Gastroesophageal sphincter (tissue), 3 donors: ENCODE results near the gene VSNL1.

Experiments used
- EP300 ChIP-seq: sonication (generic); formaldehyde crosslinking; IDR thresholded peaks from one replicate; pipeline ENCODE4 v1.6.1; 2017; ENCODE audit warnings: antibody characterized with exemption, mild to moderate bottlenecking
- POLR2A ChIP-seq, 2 donors: fragments of 450-650 bp; IDR thresholded peaks; one replicate each; pipeline ENCODE4 v1.6.1; 2017; ENCODE audit warnings: antibody characterized with exemption in 2 of 2, mild to moderate bottlenecking in 2 of 2, moderate library complexity in 1 of 2
- POLR2AphosphoS5 ChIP-seq: sonication (generic); formaldehyde crosslinking; IDR thresholded peaks from one replicate; pipeline ENCODE4 v1.6.1; 2017; ENCODE audit warnings: antibody characterized with exemption
- TF ChIP-seq, protein P1 (sequence below), 4 experiments: fragments of 200-600 bp in 2 of 4; fragments of 450-650 bp in 2 of 4; sonication (generic) in 1 of 4; IDR thresholded peaks; one replicate each; pipeline ENCODE4 v1.5.1; 2017 to 2019; ENCODE audit warnings: antibody characterized with exemption in 4 of 4, mild to moderate bottlenecking in 2 of 4, moderate library complexity in 2 of 4

DNA sequence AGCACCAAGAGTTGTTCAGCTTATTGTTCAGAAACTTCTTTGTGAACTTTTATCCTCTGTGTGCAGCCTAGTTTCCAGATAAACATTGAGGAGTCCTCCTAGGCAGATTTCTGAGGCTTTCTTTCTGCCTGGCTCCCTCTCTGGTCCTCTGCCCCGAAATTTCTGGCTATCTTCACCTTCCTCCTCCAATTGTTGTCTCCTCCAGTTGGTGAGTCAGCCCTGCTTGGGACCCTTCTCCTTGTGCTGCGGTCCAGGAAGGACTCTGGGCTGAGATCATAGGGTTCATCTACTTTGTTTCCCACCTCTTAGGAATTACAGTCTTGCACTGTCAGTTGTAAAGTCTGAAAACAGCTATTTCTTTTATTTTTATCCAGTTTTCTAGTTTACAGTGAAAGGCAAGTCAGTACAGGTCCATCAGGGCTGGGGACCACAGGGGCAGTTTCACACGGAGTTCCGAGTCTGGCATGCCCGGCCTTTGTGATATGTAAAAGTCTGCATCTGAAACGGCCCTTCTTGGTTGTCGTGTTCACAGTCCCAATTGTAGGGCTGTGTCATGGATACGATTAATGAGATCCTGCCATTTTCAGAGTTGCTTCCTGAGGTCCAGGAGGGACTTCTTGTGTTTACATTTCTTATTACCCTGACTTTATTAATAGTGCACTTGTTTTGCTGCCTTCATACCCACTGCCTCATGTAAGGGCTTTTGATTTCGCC, 112.3 kb downstream of the VSNL1 start:
- TF ChIP-seq POLR2A (IDR thresholded peaks at IDR 0.05) (no peak), POLR2AphosphoS5 (no peak), EP300 (no peak)
- TF ChIP-seq, protein P1, sequence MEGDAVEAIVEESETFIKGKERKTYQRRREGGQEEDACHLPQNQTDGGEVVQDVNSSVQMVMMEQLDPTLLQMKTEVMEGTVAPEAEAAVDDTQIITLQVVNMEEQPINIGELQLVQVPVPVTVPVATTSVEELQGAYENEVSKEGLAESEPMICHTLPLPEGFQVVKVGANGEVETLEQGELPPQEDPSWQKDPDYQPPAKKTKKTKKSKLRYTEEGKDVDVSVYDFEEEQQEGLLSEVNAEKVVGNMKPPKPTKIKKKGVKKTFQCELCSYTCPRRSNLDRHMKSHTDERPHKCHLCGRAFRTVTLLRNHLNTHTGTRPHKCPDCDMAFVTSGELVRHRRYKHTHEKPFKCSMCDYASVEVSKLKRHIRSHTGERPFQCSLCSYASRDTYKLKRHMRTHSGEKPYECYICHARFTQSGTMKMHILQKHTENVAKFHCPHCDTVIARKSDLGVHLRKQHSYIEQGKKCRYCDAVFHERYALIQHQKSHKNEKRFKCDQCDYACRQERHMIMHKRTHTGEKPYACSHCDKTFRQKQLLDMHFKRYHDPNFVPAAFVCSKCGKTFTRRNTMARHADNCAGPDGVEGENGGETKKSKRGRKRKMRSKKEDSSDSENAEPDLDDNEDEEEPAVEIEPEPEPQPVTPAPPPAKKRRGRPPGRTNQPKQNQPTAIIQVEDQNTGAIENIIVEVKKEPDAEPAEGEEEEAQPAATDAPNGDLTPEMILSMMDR (IDR thresholded peaks at IDR 0.05): no peak
